ENCODE data around the gene UPF2. TPM values are rescaled to one million over a fixed set of nuclear protein-coding genes. Genes with fewer than 3 reads are reported as not detected.

UPF2 gene
- total RNA-seq, 4 donors from 2014 or later: 23.7 to 27.3 (median 24.7) TPM

GRCh38 chr10:11881030-11881476 lies 161.6 kb downstream of the UPF2 start:
- H3K9me3 ChIP-seq: no peaks in the 10 kb centered on the region
- TF ChIP-seq EP300 (IDR thresholded peaks at IDR 0.05): no peak
- no peak for TF ChIP-seq CTCF (IDR thresholded peaks at IDR 0.05)
- no peak for TF ChIP-seq POLR2A (IDR thresholded peaks at IDR 0.05)
- H3K36me3 ChIP-seq: no peaks in the 10 kb centered on the region
- no peak overlapping the region for H3K4me3 ChIP-seq
- no peak overlapping the region for H3K27ac ChIP-seq
- H3K27me3 ChIP-seq: no peaks in the 10 kb centered on the region
- peaks cover 0 to 30% (median 4%) of the 10 kb centered on the region in 4 donors for H3K4me1 ChIP-seq
- WGBS, 2 donors: 84 to 89% methylated on average over 9 to 10 of the region's 11 CpGs
- DNase-seq (ENCODE audit: low spot score in 2 of 2): no peak

- Histone ChIP-seq H3K36me3 (no peaks in the 10 kb centered on the region), H3K9me3 (no peaks in the 10 kb centered on the region), H3K4me1 (peaks cover 0 to 35% (median 10%) of the 10 kb centered on the region in 4 donors), H3K27ac (peak overlapping the region in 2 of 4 donors; percentile 8 to 13), H3K27me3 (no peaks in the 10 kb centered on the region), H3K4me3 (no peak overlapping the region)
- TF ChIP-seq POLR2A (IDR thresholded peaks at IDR 0.05) (no peak), CTCF (IDR thresholded peaks at IDR 0.05) (no peak), EP300 (IDR thresholded peaks at IDR 0.05) (no peak)
- WGBS, 2 donors: 84 to 91% methylated on average over 27 to 31 of the region's 32 CpGs
- no peak for DNase-seq (ENCODE audit: low spot score in 2 of 2)
Measured at GRCh38 chr10:11880151-11881029, 162.2 kb downstream of the UPF2 start.

- H3K27me3 ChIP-seq: no peaks in the 10 kb centered on the region
- H3K4me3 ChIP-seq: no peak overlapping the region
- no peaks in the 10 kb centered on the region for H3K9me3 ChIP-seq
- 82 to 88% methylated on average over 13 to 15 of the region's 15 CpGs for WGBS, 2 donors
- TF ChIP-seq EP300 (IDR thresholded peaks at IDR 0.05) (no peak), CTCF (IDR thresholded peaks at IDR 0.05) (no peak), POLR2A (IDR thresholded peaks at IDR 0.05) (no peak)
- peaks cover 0 to 43% (median 18%) of the 10 kb centered on the region in 4 donors for H3K4me1 ChIP-seq
- H3K36me3 ChIP-seq: no peaks in the 10 kb centered on the region
- H3K27ac ChIP-seq: peak overlapping the region in 2 of 4 donors; percentile 8 to 13
- DNase-seq (ENCODE audit: low spot score in 2 of 2): no peak
Measured at GRCh38 chr10:11879387-11880094, 163.1 kb downstream of the UPF2 start.

GRCh38 chr10:11878776-11879175 lies 163.8 kb downstream of the UPF2 start:
- Histone ChIP-seq H3K4me3 (no peak overlapping the region), H3K27me3 (no peaks in the 10 kb centered on the region), H3K9me3 (no peaks in the 10 kb centered on the region), H3K36me3 (no peaks in the 10 kb centered on the region), H3K4me1 (peaks cover 0 to 50% (median 23%) of the 10 kb centered on the region in 4 donors), H3K27ac (peak overlapping the region in 1 of 4 donors; percentile 52)
- 90 to 98% methylated on average over 11 to 12 of the region's 12 CpGs for WGBS, 2 donors
- no peak for DNase-seq (ENCODE audit: low spot score in 2 of 2)
- TF ChIP-seq POLR2A (IDR thresholded peaks at IDR 0.05): no peak
- TF ChIP-seq CTCF (IDR thresholded peaks at IDR 0.05): no peak
- TF ChIP-seq EP300 (IDR thresholded peaks at IDR 0.05): no peak

- Histone ChIP-seq H3K27me3 (no peaks in the 10 kb centered on the region), H3K36me3 (no peaks in the 10 kb centered on the region), H3K4me1 (peaks cover 0 to 49% (median 23%) of the 10 kb centered on the region in 4 donors), H3K4me3 (no peak overlapping the region), H3K27ac (peak overlapping the region in 2 of 4 donors; percentile 42 to 83), H3K9me3 (no peaks in the 10 kb centered on the region)
- DNase-seq (ENCODE audit: low spot score in 2 of 2): no peak
- WGBS, 2 donors: 80 to 87% methylated on average over 11 to 13 of the region's 13 CpGs
- no peak for TF ChIP-seq CTCF (IDR thresholded peaks at IDR 0.05)
- no peak for TF ChIP-seq EP300 (IDR thresholded peaks at IDR 0.05)
- no peak for TF ChIP-seq POLR2A (IDR thresholded peaks at IDR 0.05)
Measured at GRCh38 chr10:11877591-11877905, 165.1 kb downstream of the UPF2 start.
